H9 (cell line): ENCODE data around the gene STAB1. TPM values are rescaled to one million over a fixed set of nuclear protein-coding genes. Genes with fewer than 3 reads are reported as not detected.

Experiments
- DNase-seq: peaks from one replicate; pipeline ENCODE4 v3.0.0-alpha.2; 2017
- H2AFZ ChIP-seq: one replicate; pipeline ENCODE4 v1.6.1; 2013; ENCODE audit warnings: mild to moderate bottlenecking, low read length, control low read depth, moderate library complexity
- H2AK5ac ChIP-seq: 2 replicates; pipeline ENCODE4 v1.6.1; 2013; ENCODE audit warnings: low read length, control low read depth, mixed read lengths; ENCODE audit not compliant: insufficient read length
- H2BK120ac ChIP-seq: one replicate; pipeline ENCODE4 v1.6.1; 2013; ENCODE audit warnings: low read depth, mild to moderate bottlenecking, low read length, control low read depth, inconsistent platforms; ENCODE audit not compliant: poor library complexity, severe bottlenecking
- H2BK12ac ChIP-seq: 2 replicates; pipeline ENCODE4 v1.6.1; 2013; ENCODE audit warnings: low read length, control low read depth, mixed read lengths, low read depth; ENCODE audit not compliant: insufficient read length
- H2BK15ac ChIP-seq: 2 replicates; pipeline ENCODE4 v1.6.1; 2013; ENCODE audit warnings: low read depth, low read length, control low read depth
- H2BK20ac ChIP-seq: one replicate; pipeline ENCODE4 v1.6.1; 2013; ENCODE audit warnings: low read depth, mild to moderate bottlenecking, low read length, control low read depth, inconsistent platforms; ENCODE audit not compliant: poor library complexity, severe bottlenecking
- H2BK5ac ChIP-seq: 2 replicates; pipeline ENCODE4 v1.6.1; 2013; ENCODE audit warnings: low read length, control low read depth, mixed read lengths; ENCODE audit not compliant: insufficient read length
- H3K14ac ChIP-seq: 2 replicates; pipeline ENCODE4 v1.6.1; 2013; ENCODE audit warnings: low read length, control low read depth; ENCODE audit not compliant: insufficient read depth
- H3K18ac ChIP-seq: 2 replicates; pipeline ENCODE4 v1.6.1; 2013; ENCODE audit warnings: low read depth, mild to moderate bottlenecking, mixed read lengths, low read length, control low read depth; ENCODE audit not compliant: insufficient read length
- H3K23ac ChIP-seq: 2 replicates; pipeline ENCODE4 v1.6.1; 2013; ENCODE audit warnings: low read length, control low read depth, mixed read lengths, low read depth; ENCODE audit not compliant: insufficient read length
- H3K23me2 ChIP-seq: 2 replicates; pipeline ENCODE4 v1.6.1; 2013; ENCODE audit warnings: low read depth, mild to moderate bottlenecking, mixed read lengths, low read length, control low read depth; ENCODE audit not compliant: insufficient read length, poor library complexity, severe bottlenecking
- H3K27ac ChIP-seq: 2 replicates; pipeline ENCODE4 v1.5.1; 2013; ENCODE audit warnings: low read length, control low read depth, mixed read lengths, low read depth; ENCODE audit not compliant: insufficient read length
- H3K27me3 ChIP-seq: 2 replicates; pipeline ENCODE4 v1.6.1; 2013; ENCODE audit warnings: low read length, control low read depth, inconsistent platforms; ENCODE audit not compliant: insufficient read depth
- H3K4ac ChIP-seq: 2 replicates; pipeline ENCODE4 v1.6.1; 2013; ENCODE audit warnings: low read depth, mild to moderate bottlenecking, control low read depth, inconsistent platforms, low read length, moderate library complexity
- H3K4me1 ChIP-seq: 2 replicates; pipeline ENCODE4 v1.6.1; 2013; ENCODE audit warnings: low read length, control low read depth, inconsistent platforms; ENCODE audit not compliant: insufficient read depth
- H3K4me2 ChIP-seq: 2 replicates; pipeline ENCODE4 v1.6.1; 2013; ENCODE audit warnings: low read length, control low read depth, mixed read lengths; ENCODE audit not compliant: insufficient read length, insufficient read depth
- H3K56ac ChIP-seq: 2 replicates; pipeline ENCODE4 v1.6.1; 2013; ENCODE audit warnings: low read depth, mild to moderate bottlenecking, mixed read lengths, low read length, control low read depth; ENCODE audit not compliant: insufficient read length
- H3K79me1 ChIP-seq: 2 replicates; pipeline ENCODE4 v1.6.1; 2013; ENCODE audit warnings: low read depth, mild to moderate bottlenecking, moderate library complexity, low read length, control low read depth, inconsistent platforms; ENCODE audit not compliant: insufficient read depth, poor library complexity, severe bottlenecking
- H3K79me2 ChIP-seq: 2 replicates; pipeline ENCODE4 v1.6.1; 2013; ENCODE audit warnings: low read length, control low read depth, inconsistent platforms; ENCODE audit not compliant: insufficient read depth
- H3K9ac ChIP-seq: 2 replicates; pipeline ENCODE4 v1.6.1; 2013; ENCODE audit warnings: low read length, control low read depth, mixed read lengths; ENCODE audit not compliant: insufficient read length; ENCODE audit errors: extremely low read depth
- H3K9me3 ChIP-seq: one replicate; pipeline ENCODE4 v1.6.1; 2013; ENCODE audit warnings: low read depth, low read length, inconsistent platforms; ENCODE audit not compliant: control insufficient read depth
- H3T11ph ChIP-seq: one replicate; pipeline ENCODE4 v1.6.1; 2013; ENCODE audit warnings: mild to moderate bottlenecking, low read length, control low read depth, inconsistent platforms
- H4K20me1 ChIP-seq: one replicate; pipeline ENCODE4 v1.6.1; 2013; ENCODE audit not compliant: control insufficient read depth, insufficient read length, insufficient read depth
- H4K5ac ChIP-seq: 2 replicates; pipeline ENCODE4 v1.6.1; 2013; ENCODE audit warnings: low read depth, mild to moderate bottlenecking, mixed read lengths, low read length, control low read depth; ENCODE audit not compliant: insufficient read length
- H4K8ac ChIP-seq: replicated peaks from 2 replicates; pipeline ENCODE4 v1.6.1; 2013; ENCODE audit warnings: low read length, control low read depth, mixed read lengths, low read depth; ENCODE audit not compliant: insufficient read length
- H4K91ac ChIP-seq: 2 replicates; pipeline ENCODE4 v1.6.1; 2013; ENCODE audit warnings: low read depth, mild to moderate bottlenecking, moderate library complexity, mixed read lengths, low read length, control low read depth; ENCODE audit not compliant: insufficient read length
- H3K27ac Mint-ChIP-seq, 3 experiments: 2 replicates in 2 of 3; 3 replicates in 1 of 3; pipeline ENCODE4 v1.8.0; 2020 to 2021; ENCODE audit warnings: mixed read lengths in 3 of 3, mild to moderate bottlenecking in 1 of 3, moderate library complexity in 1 of 3
- H3K27me3 Mint-ChIP-seq: 2 replicates; pipeline ENCODE4 v1.8.0; 2021; ENCODE audit warnings: low read depth, mild to moderate bottlenecking, moderate library complexity, mixed read lengths
- H3K36me3 Mint-ChIP-seq, 3 experiments: 2 replicates in 2 of 3; 3 replicates in 1 of 3; pipeline ENCODE4 v1.8.0; 2020 to 2021; ENCODE audit warnings: low read depth in 3 of 3, mixed read lengths in 3 of 3; ENCODE audit not compliant: insufficient read depth in 1 of 3
- H3K4me1 Mint-ChIP-seq, 2 experiments: 2 replicates each; pipeline ENCODE4 v1.8.0; 2020; ENCODE audit warnings: mixed read lengths in 2 of 2
- H3K4me3 Mint-ChIP-seq, 2 experiments: 2 replicates in 1 of 2; 3 replicates in 1 of 2; pipeline ENCODE4 v1.8.0; 2020 to 2021; ENCODE audit warnings: mild to moderate bottlenecking in 2 of 2, mixed read lengths in 2 of 2, moderate library complexity in 1 of 2
- H3K9me3 Mint-ChIP-seq, 2 experiments: 2 replicates in 1 of 2; 3 replicates in 1 of 2; pipeline ENCODE4 v1.8.0; 2020; ENCODE audit warnings: mild to moderate bottlenecking in 2 of 2, mixed read lengths in 2 of 2, moderate library complexity in 1 of 2
- CTCF ChIP-seq: fragments of 200-600 bp; sonication (generic); conservative IDR thresholded peaks from 3 replicates; pipeline ENCODE4 v1.8.0; 2021; ENCODE audit warnings: antibody characterized with exemption, mild to moderate bottlenecking
- WGBS: extraction: QIAGEN DNeasy Blood & Tissue Kit; methylation state at CpG from one replicate; pipeline ENCODE4 v1.1.7; 2013; ENCODE audit warnings: missing lambda C conversion rate, low lambda C conversion rate, mixed read lengths; ENCODE audit not compliant: insufficient read length; ENCODE audit errors: extremely low coverage; 5-methylcytosine and 5-hydroxymethylcytosine counted together
- total RNA-seq: library from RNA; stranded (reverse); gene quantifications from 2 replicates; pipeline ENCODE4 v1.2.1, GENCODE V29; 2021

STAB1 gene
- total RNA-seq, 1 experiment from 2014 or later, result 1.5 TPM

DNA sequence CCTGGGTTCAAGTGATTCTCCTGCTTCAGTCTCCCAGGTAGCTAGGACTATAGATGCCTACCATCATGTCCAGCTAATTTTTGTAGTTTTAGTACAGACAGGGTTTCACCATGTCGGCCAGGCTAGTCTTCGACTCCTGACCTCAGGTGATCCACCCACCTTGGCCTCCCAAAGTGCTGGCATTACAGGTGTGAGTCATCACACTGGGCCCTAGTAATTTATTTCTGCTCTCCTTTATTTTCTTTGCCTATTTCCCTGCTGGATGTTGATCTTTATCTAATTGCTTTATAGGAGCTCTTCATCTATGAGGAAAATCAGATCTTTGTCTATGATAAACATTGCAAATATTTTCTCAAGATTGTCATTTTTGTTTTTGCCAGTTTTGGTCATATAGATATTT is 72.9 kb downstream of the STAB1 start:
- Histone ChIP-seq H3K14ac (no peak overlapping the region), H2BK5ac (no peak overlapping the region), H3K79me1 (no peaks in the 10 kb centered on the region), H3K23me2 (no peaks in the 10 kb centered on the region), H3K9me3 (no peaks in the 10 kb centered on the region), H3K23ac (no peak overlapping the region), H2BK20ac (no peak overlapping the region), H4K5ac (no peak overlapping the region), H3K4me1 (no peaks in the 10 kb centered on the region), H4K8ac (no peak overlapping the region), H2BK120ac (no peak overlapping the region), H3K56ac (no peak overlapping the region), H3K4me2 (no peak overlapping the region), H3T11ph (no peak overlapping the region), H3K27me3 (no peaks in the 10 kb centered on the region), H2BK12ac (no peak overlapping the region), H4K91ac (no peak overlapping the region), H2AK5ac (no peak overlapping the region), H4K20me1 (no peaks in the 10 kb centered on the region), H3K79me2 (no peaks in the 10 kb centered on the region), H3K4ac (no peak overlapping the region), H3K18ac (no peak overlapping the region), H2AFZ (no peak overlapping the region), H3K9ac (no peak overlapping the region), H3K27ac (no peak overlapping the region), H2BK15ac (no peak overlapping the region)
- DNase-seq, result no peak
- Mint-ChIP-seq H3K4me3 (no peak overlapping the region), H3K27me3 (no peaks in the 10 kb centered on the region), H3K36me3 (peaks cover 6 to 30% (median 24%) of the 10 kb centered on the region in 3 experiments), H3K27ac (peak overlapping the region in 1 of 3 experiments; percentile 61; a peak in 1 of 7 replicates), H3K4me1 (no peaks in the 10 kb centered on the region), H3K9me3 (no peaks in the 10 kb centered on the region; a peak in 1 of 5 replicates)
- WGBS, result no CpG with 5 or more reads among the region's 2 CpGs
- TF ChIP-seq CTCF, result no peak
